Loucy (cell line): Measurements from ENCODE around the gene H2BK1.

Experiments used
- H2AFZ ChIP-seq: fragments of 200-600 bp; sonication (generic); 2 replicates; pipeline ENCODE4 v1.6.0; 2016; ENCODE audit warnings: antibody characterized with exemption, mild to moderate bottlenecking, low read length, moderate library complexity
- H3F3A ChIP-seq: fragments of 200-600 bp; 2 replicates; pipeline ENCODE4 v1.6.0; 2016; ENCODE audit warnings: antibody characterized with exemption, low read depth, mild to moderate bottlenecking
- H3K27me3 ChIP-seq: fragments of 200-600 bp; sonication (generic); 2 replicates; pipeline ENCODE4 v1.6.1; 2014; ENCODE audit warnings: low read length, mild to moderate bottlenecking; ENCODE audit not compliant: insufficient read depth, poor library complexity, severe bottlenecking
- H3K36me3 ChIP-seq: fragments of 200-600 bp; sonication (generic); 2 replicates; pipeline ENCODE4 v1.6.1; 2016; ENCODE audit warnings: low read length; ENCODE audit not compliant: insufficient read depth
- H3K4me1 ChIP-seq: fragments of 200-600 bp; sonication (generic); 2 replicates; pipeline ENCODE4 v1.5.1; 2014; ENCODE audit warnings: low read length, mild to moderate bottlenecking; ENCODE audit not compliant: insufficient read depth, poor library complexity, severe bottlenecking
- H3K4me2 ChIP-seq: fragments of 200-600 bp; sonication (generic); 2 replicates; pipeline ENCODE4 v1.6.0; 2014; ENCODE audit warnings: antibody characterized with exemption, low read length, low read depth, mild to moderate bottlenecking; ENCODE audit not compliant: poor library complexity, severe bottlenecking
- H3K4me3 ChIP-seq: fragments of 200-600 bp; sonication (generic); 2 replicates; pipeline ENCODE4 v1.5.1; 2014; ENCODE audit warnings: low read length, mild to moderate bottlenecking, mixed read lengths; ENCODE audit not compliant: poor library complexity, severe bottlenecking
- H3K79me2 ChIP-seq: fragments of 200-600 bp; sonication (generic); 2 replicates; pipeline ENCODE4 v1.6.1; 2014; ENCODE audit warnings: low read length; ENCODE audit not compliant: insufficient read depth
- H3K9ac ChIP-seq: fragments of 200-600 bp; sonication (generic); 2 replicates; pipeline ENCODE4 v1.6.0; 2014; ENCODE audit warnings: mild to moderate bottlenecking, low read depth, low read length, moderate library complexity; ENCODE audit not compliant: poor library complexity, severe bottlenecking
- H3K9me2 ChIP-seq: fragments of 200-600 bp; sonication (generic); replicated peaks from 2 replicates; pipeline ENCODE4 v1.6.1; 2016; ENCODE audit warnings: low read depth, low read length, mixed read lengths
- H3K9me3 ChIP-seq: fragments of 200-600 bp; sonication (generic); 2 replicates; pipeline ENCODE4 v1.6.1; 2014; ENCODE audit warnings: mild to moderate bottlenecking, antibody characterized with exemption, low read length, low read depth; ENCODE audit not compliant: insufficient read depth
- H4K20me1 ChIP-seq: fragments of 200-600 bp; sonication (generic); 2 replicates; pipeline ENCODE4 v1.6.0; 2014; ENCODE audit warnings: antibody characterized with exemption, low read length, mild to moderate bottlenecking; ENCODE audit not compliant: insufficient read depth, poor library complexity, severe bottlenecking
- CTCF ChIP-seq: fragments of 200-600 bp; sonication (generic); conservative IDR thresholded peaks from 2 replicates; pipeline ENCODE4 v1.5.1; 2014; ENCODE audit warnings: mild to moderate bottlenecking, antibody characterized with exemption, low read length
- EZH2phosphoT487 ChIP-seq: fragments of 200-600 bp; IDR thresholded peaks from 2 replicates; pipeline ENCODE4 v1.6.1; 2018; ENCODE audit warnings: antibody characterized with exemption, mild to moderate bottlenecking, moderate library complexity, borderline replicate concordance

The H2BK1 gene

GRCh38 chr7:151194188-151194587 lies 16.1 kb downstream of the H2BK1 start:
- no peaks in the 10 kb centered on the region for H3K9me2 ChIP-seq
- no peak overlapping the region for H3K4me3 ChIP-seq

GRCh38 chr7:151193203-151193978 lies 16.9 kb downstream of the H2BK1 start:
- TF ChIP-seq CTCF (no peak), EZH2phosphoT487 (no peak)
- peaks cover 15% of the 10 kb centered on the region for H3K4me1 ChIP-seq
- H3K9me3 ChIP-seq: no peaks in the 10 kb centered on the region
- H3K27me3 ChIP-seq: no peaks in the 10 kb centered on the region
- no peak overlapping the region for H3K9ac ChIP-seq
- no peak overlapping the region for H3K4me3 ChIP-seq
- H3K36me3 ChIP-seq: no peaks in the 10 kb centered on the region
- H3K4me2 ChIP-seq: no peak overlapping the region
- no peak overlapping the region for H2AFZ ChIP-seq
- H3F3A ChIP-seq: no peaks in the 10 kb centered on the region
- H4K20me1 ChIP-seq: no peaks in the 10 kb centered on the region
- H3K9me2 ChIP-seq: no peaks in the 10 kb centered on the region
- no peaks in the 10 kb centered on the region for H3K79me2 ChIP-seq

More at GRCh38 chr7:151194188-151194587, 16.1 kb downstream of the H2BK1 start:
- TF ChIP-seq EZH2phosphoT487: no peak
- TF ChIP-seq CTCF: no peak
- Histone ChIP-seq H4K20me1 (no peaks in the 10 kb centered on the region), H2AFZ (no peak overlapping the region), H3K36me3 (no peaks in the 10 kb centered on the region), H3K9ac (no peak overlapping the region), H3K4me1 (peaks cover 15% of the 10 kb centered on the region), H3K4me2 (no peak overlapping the region), H3K27me3 (no peaks in the 10 kb centered on the region), H3F3A (no peaks in the 10 kb centered on the region), H3K79me2 (no peaks in the 10 kb centered on the region), H3K9me3 (no peaks in the 10 kb centered on the region)

GRCh38 chr7:151192002-151192539 lies 18.2 kb downstream of the H2BK1 start:
- Histone ChIP-seq H2AFZ (no peak overlapping the region), H3K36me3 (no peaks in the 10 kb centered on the region), H3K9me3 (no peaks in the 10 kb centered on the region), H3K9me2 (no peaks in the 10 kb centered on the region), H3K79me2 (no peaks in the 10 kb centered on the region), H4K20me1 (no peaks in the 10 kb centered on the region), H3K4me2 (no peak overlapping the region), H3K4me3 (no peak overlapping the region), H3K27me3 (no peaks in the 10 kb centered on the region), H3K9ac (no peak overlapping the region), H3K4me1 (peaks cover 15% of the 10 kb centered on the region), H3F3A (no peaks in the 10 kb centered on the region)
- TF ChIP-seq EZH2phosphoT487: no peak
- no peak for TF ChIP-seq CTCF
